ENCODE data around the gene GALNTL6. TPM values are rescaled to one million over a fixed set of nuclear protein-coding genes. Genes with fewer than 3 reads are reported as not detected.

Gene GALNTL6
- total RNA-seq, 4 donors from 2014 or later: not detected

- no peak for TF ChIP-seq CTCF (IDR thresholded peaks at IDR 0.05; ENCODE audit: low read depth)
Observed at GRCh38 chr4:172323288-172323687, 510.1 kb downstream of the GALNTL6 start.

GRCh38 chr4:172344308-172344938, 531.2 kb downstream of the GALNTL6 start:
- no peak for TF ChIP-seq CTCF (IDR thresholded peaks at IDR 0.05; ENCODE audit: low read depth)

GRCh38 chr4:172348426-172348825, 535.2 kb downstream of the GALNTL6 start:
- no peak for TF ChIP-seq CTCF (IDR thresholded peaks at IDR 0.05; ENCODE audit: low read depth)

GRCh38 chr4:172352356-172352755, 539.2 kb downstream of the GALNTL6 start:
- TF ChIP-seq CTCF (IDR thresholded peaks at IDR 0.05; ENCODE audit: low read depth): no peak

GRCh38 chr4:172356016-172356415, 542.8 kb downstream of the GALNTL6 start:
- TF ChIP-seq CTCF (IDR thresholded peaks at IDR 0.05; ENCODE audit: low read depth): no peak

- TF ChIP-seq CTCF (IDR thresholded peaks at IDR 0.05; ENCODE audit: low read depth): no peak
Observed at GRCh38 chr4:172357006-172357540, 543.9 kb downstream of the GALNTL6 start.

- TF ChIP-seq CTCF (IDR thresholded peaks at IDR 0.05; ENCODE audit: low read depth): no peak
Observed at GRCh38 chr4:172362569-172362968, 549.4 kb downstream of the GALNTL6 start.
